GM18511 (cell line): ENCODE measurements around the gene MAML1.

Experiments used
- ATAC-seq: cut with Tn5 transposase; IDR thresholded peaks from one replicate; pipeline ENCODE4 v1.9.1; 2021; ENCODE audit warnings: mild to moderate bottlenecking, moderate library complexity; ENCODE audit not compliant: unreplicated experiment

MAML1 gene

DNA sequence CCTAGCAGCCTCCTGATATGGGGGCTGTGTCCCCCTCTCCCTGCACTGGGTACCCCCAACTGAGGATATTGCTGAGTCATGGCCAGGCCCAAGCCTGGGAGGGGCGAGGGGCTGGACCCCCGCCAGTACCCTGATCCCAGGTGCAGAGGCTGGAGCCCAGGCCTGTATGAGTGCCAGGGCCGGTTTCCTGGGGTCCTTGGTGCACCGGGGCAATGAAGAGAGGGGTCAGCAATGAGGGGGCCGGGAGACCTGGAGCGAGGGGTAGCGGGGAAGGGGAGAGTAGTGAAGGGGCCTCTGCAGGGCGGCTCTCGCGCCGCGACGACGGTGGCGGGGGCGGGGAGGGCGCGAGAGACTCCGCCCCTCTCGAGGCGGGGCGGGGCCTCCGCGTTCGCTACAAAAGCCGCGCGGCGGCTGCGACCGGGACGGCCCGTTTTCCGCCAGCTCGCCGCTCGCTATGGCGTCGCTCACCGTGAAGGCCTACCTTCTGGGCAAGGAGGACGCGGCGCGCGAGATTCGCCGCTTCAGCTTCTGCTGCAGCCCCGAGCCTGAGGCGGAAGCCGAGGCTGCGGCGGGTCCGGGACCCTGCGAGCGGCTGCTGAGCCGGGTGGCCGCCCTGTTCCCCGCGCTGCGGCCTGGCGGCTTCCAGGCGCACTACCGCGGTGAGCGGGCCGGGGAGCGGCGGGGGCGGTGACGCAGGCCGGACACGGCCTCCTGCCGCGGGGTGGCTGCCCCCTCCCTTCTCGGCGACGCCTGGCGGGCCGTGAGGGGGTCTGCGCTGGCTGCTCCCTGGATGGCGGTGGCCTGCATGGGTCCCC lies 88.1 kb downstream of the MAML1 start, which contains the start of gene SQSTM1:
TSS of gene SQSTM1 (plus strand) at position 423 of the 815 bp plus-strand sequence. CDS start at position 455, 32 bp downstream.
- peak; percentile 36 for ATAC-seq

DNA sequence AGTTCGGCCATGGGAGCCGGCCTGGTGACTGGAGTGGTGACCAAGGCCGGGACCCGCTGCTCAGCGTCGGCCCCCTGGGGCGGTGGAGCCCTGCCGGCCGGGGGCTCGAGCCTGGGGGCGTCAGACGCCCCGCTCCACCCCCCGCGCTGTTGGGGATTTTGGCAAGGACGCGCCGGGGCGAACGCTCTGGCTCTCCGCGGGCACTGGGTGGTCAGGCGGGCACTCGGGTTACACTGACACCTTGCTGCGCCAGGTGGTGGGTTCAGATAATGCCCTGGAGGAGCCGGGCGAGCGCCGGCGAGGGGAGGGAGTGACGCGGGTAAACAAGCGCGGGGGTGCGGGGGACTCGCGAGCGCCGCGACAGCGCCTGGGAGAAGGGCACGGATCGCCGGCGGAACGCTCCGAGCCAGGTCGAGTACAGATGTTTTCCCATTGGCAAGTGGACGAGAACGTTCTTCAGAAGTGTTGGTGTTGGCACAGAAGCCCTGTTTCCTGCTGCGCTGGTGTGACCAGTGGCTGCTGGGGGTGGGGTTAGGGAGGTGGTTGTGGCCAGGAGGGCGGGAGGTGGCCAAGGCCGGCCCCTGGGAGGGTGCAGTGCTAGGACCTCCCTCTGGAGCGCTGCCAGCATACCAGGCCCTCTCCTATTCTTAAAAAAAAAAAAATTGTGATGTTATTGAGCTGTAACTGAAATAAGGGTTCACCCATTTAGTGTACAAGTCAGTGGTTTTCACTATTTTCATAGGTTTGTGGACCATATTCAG lies 88.9 kb downstream of the MAML1 start:
- peak; percentile 50 for ATAC-seq

DNA sequence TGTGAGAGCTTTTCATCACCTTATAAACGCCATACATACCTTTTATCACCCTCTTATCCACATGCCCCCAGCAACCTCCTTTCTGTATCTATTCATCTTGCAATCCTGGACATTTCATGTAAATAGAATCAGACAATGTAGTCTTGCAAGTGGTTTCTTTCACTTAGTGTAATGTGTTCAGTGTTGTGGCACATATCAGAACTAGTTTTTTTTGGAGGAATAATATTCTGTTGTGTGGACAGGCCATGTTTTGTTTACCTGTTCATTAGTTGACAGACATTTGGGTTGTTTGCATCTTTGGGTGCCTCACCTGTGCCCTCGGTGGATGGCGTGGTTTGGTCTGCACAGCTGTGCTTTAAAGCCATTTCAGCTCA lies 89.4 kb downstream of the MAML1 start:
- ATAC-seq: no peak

DNA sequence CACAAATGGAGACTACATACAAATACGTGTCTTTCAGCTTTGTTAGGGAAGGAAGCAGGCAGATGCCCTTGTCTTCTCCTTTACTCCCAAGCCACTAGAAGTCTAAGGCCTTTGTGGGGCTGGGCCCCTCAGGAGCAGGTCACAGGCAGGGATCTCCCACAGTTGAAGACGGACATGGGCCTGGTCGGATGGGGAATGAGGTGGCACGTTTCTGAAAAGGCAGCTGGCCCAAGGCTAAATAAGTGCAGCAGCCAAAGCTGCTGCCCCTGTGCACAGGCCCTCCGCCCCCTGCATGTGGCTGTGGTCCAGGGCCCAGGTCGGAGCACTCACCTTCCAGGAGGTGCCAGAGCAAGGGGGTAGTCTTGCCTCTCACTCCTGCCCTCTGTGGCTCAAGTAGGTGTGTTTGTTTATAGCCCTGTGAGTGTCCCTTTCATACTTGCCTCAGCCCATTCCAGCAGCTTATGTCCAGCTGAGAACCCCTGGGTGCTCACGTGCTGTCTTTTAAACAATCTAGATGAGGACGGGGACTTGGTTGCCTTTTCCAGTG lies 89.9 kb downstream of the MAML1 start:
- ATAC-seq: no peak

DNA sequence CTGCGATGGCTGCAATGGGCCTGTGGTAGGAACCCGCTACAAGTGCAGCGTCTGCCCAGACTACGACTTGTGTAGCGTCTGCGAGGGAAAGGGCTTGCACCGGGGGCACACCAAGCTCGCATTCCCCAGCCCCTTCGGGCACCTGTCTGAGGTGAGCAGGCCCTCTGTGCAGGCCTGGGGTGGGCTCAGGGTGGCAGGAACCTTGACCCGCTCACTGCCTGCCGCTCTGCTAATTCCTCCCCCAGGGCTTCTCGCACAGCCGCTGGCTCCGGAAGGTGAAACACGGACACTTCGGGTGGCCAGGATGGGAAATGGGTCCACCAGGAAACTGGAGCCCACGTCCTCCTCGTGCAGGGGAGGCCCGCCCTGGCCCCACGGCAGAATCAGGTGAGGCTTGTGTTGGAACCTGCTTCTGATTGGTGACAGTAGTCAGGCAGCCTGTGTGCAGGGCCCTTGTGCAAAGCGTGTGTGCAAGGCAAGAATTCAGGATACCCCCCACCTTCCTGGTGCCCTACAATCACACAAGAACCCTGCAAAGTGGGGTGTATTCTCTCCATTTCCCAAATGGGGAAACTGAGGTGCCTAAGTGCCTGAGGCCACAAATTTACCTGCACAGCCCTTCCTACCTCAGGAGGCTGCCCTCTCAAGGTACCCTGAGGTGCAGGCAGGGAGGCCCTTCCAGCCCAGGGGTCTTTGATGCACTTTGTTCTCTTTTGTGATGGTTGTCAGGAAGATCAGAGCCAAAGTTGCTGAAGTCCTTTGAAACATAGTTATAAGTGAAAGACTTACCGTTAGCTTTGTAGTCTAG lies 91.5 kb downstream of the MAML1 start:
- ATAC-seq: no peak

DNA sequence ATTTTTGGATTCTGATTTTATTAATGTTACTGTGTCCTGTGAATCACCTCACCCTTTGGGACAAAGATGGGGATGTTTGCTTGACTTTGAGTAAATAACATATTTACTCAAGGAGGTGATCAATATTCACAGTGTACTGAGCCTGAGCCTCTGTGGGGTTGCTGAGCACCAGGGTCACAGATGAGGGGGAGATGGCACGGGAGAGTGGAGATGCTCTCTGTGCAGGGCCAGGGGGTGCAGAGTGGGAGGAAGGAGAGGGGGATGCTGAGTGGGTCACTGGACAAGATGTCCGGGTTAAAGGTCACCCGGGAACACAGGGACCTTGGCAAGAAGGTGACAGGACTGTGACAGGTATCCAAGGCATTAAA lies 92.1 kb downstream of the MAML1 start:
- no peak for ATAC-seq

DNA sequence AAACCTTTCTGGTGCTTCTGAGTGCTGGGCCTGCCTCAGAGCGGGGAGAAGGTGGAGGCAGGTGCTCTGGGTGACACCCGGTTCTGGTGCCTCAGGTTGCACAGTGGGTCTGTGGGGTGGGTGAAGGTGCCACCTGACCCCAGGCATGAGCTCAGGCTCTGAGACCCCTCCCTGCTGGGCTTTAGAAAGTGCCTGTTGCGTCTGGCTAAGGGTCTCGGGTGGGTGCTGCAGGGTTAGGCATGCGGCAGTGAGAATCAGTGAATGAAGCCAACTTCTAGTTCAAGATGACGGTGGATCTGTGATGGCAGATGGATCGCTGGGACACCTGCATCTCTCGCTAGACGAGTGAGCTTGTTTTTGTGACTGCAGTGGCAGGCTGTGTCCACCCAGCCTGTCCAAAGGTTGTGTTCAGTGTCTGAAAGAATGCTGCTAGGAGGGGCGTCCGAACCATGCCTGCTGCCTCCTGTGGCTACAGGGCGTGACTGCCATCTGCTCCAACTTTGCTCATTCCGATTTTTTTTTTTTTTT lies 93.1 kb downstream of the MAML1 start:
- no peak for ATAC-seq
